H1 (cell line): ENCODE results near the gene SOX2. TPM values are rescaled to one million over a fixed set of nuclear protein-coding genes. Genes with fewer than 3 reads are reported as not detected.

Experiments
- CTCF ChIA-PET: fragments of 300-600 bp; sonication (Branson Sonifier 250); formaldehyde crosslinking; loops from one replicate; lab custom pipeline; 2021; ENCODE audit not compliant: partially characterized antibody; lab: Charles Lee
- POLR2A ChIA-PET: fragments of 300-600 bp; sonication (Branson Sonifier 250); formaldehyde crosslinking; loops from one replicate; lab custom pipeline; 2021; ENCODE audit warnings: inconsistent platforms; ENCODE audit not compliant: partially characterized antibody; lab: Charles Lee
- DNase-seq, 2 experiments: peaks; one replicate each; pipeline versions ENCODE4 v3.0.0 to v3.0.0-alpha.2; 2010 to 2022; ENCODE audit warnings: low spot score in 2 of 2, low read depth in 1 of 2, mixed read lengths in 1 of 2
- FAIRE-seq: peaks from 2 replicates; lab custom pipeline; 2011; peaks lifted over from hg19 to GRCh38; lab: Jason Lieb, UNC
- H2AFZ ChIP-seq: 2 replicates; pipeline ENCODE4 v1.8.1; 2012; ENCODE audit warnings: low read length, inconsistent platforms
- H2AK5ac ChIP-seq: 2 replicates; pipeline ENCODE4 v1.6.1; 2013; ENCODE audit warnings: low read depth, low read length
- H2BK120ac ChIP-seq: replicated peaks from 2 replicates; pipeline ENCODE3; 2013; ENCODE audit warnings: low read depth, low read length, inconsistent platforms
- H2BK12ac ChIP-seq: 2 replicates; pipeline ENCODE4 v1.6.1; 2013; ENCODE audit warnings: low read depth, low read length
- H2BK15ac ChIP-seq: 2 replicates; pipeline ENCODE4 v1.6.1; 2013; ENCODE audit warnings: low read length
- H2BK20ac ChIP-seq: 2 replicates; pipeline ENCODE4 v1.6.1; 2013; ENCODE audit warnings: low read length
- H2BK5ac ChIP-seq: 2 replicates; pipeline ENCODE4 v1.6.1; 2013; ENCODE audit warnings: low read depth, low read length
- H3K14ac ChIP-seq: 2 replicates; pipeline ENCODE4 v1.6.1; 2013; ENCODE audit warnings: inconsistent platforms; ENCODE audit not compliant: insufficient read length
- H3K18ac ChIP-seq: 2 replicates; pipeline ENCODE4 v1.6.1; 2013; ENCODE audit warnings: low read length; ENCODE audit errors: extremely low read depth
- H3K23ac ChIP-seq: 2 replicates; pipeline ENCODE4 v1.6.1; 2013; ENCODE audit warnings: inconsistent platforms; ENCODE audit not compliant: insufficient read length
- H3K23me2 ChIP-seq: 2 replicates; pipeline ENCODE4 v1.6.1; 2013; ENCODE audit warnings: low read depth, low read length
- H3K27ac ChIP-seq: 2 replicates; pipeline ENCODE4 v1.6.1; 2011; ENCODE audit warnings: low read depth, low read length, inconsistent platforms
- H3K27me3 ChIP-seq, 4 experiments: replicated peaks in 1 of 4; 1 replicate in 1 of 4; 2 replicates in 3 of 4; pipeline versions ENCODE4 v1.6.1 to v1.8.1; 2011 to 2013; ENCODE audit warnings: low read length in 3 of 4, mild to moderate bottlenecking in 3 of 4, inconsistent platforms in 2 of 4, mixed read lengths in 2 of 4, moderate library complexity in 1 of 4; ENCODE audit not compliant: control insufficient read depth in 3 of 4, insufficient read depth in 3 of 4; ENCODE audit errors: extremely low read depth in 1 of 4
- H3K36me3 ChIP-seq, 4 experiments: 2 replicates each; pipeline versions ENCODE4 v1.6.1 to v1.8.1; 2011 to 2013; ENCODE audit warnings: mild to moderate bottlenecking in 4 of 4, low read length in 3 of 4, moderate library complexity in 2 of 4, control low read depth in 1 of 4, inconsistent platforms in 1 of 4; ENCODE audit not compliant: insufficient read depth in 4 of 4, control insufficient read depth in 2 of 4
- H3K4ac ChIP-seq: replicated peaks from 2 replicates; pipeline ENCODE3; 2013; ENCODE audit warnings: low read length, low read depth, mixed read lengths, inconsistent platforms; ENCODE audit not compliant: insufficient read length
- H3K4me1 ChIP-seq, 4 experiments: replicated peaks in 1 of 4; 1 replicate in 1 of 4; 2 replicates in 3 of 4; pipeline versions ENCODE4 v1.6.1 to v1.8.1; 2011 to 2013; ENCODE audit warnings: low read length in 3 of 4, inconsistent platforms in 2 of 4, mixed read lengths in 1 of 4; ENCODE audit not compliant: insufficient read depth in 4 of 4, control insufficient read depth in 3 of 4
- H3K4me2 ChIP-seq, 2 experiments: 2 replicates each; pipeline versions ENCODE4 v1.6.1 to v1.8.1; 2011 to 2013; ENCODE audit warnings: low read depth in 2 of 2, low read length in 2 of 2, control low read depth in 1 of 2, inconsistent platforms in 1 of 2, mild to moderate bottlenecking in 1 of 2; ENCODE audit not compliant: insufficient read depth in 1 of 2
- H3K4me3 ChIP-seq, 4 experiments: fragments of 200-600, 300-600 bp in 1 of 4; sonication (generic), shearing (Covaris generic), sonication (Bioruptor Twin) in 1 of 4; 2 replicates each; pipeline versions ENCODE4 v1.5.1 to v1.8.1; 2011 to 2016; ENCODE audit warnings: low read length in 4 of 4, low read depth in 3 of 4, control low read depth in 2 of 4, inconsistent platforms in 2 of 4, mild to moderate bottlenecking in 2 of 4, mixed read lengths in 1 of 4, moderate library complexity in 1 of 4; ENCODE audit not compliant: insufficient read depth in 2 of 4; ENCODE audit errors: extremely low read depth in 1 of 4
- H3K56ac ChIP-seq: replicated peaks from 2 replicates; pipeline ENCODE3; 2013; ENCODE audit warnings: low read depth, mild to moderate bottlenecking, mixed read lengths, low read length, inconsistent platforms; ENCODE audit not compliant: insufficient read length
- H3K79me1 ChIP-seq: 2 replicates; pipeline ENCODE4 v1.6.1; 2013; ENCODE audit warnings: low read depth, low read length, control low read depth
- H3K79me2 ChIP-seq, 2 experiments: 2 replicates each; pipeline versions ENCODE4 v1.6.1 to v1.8.1; 2012 to 2013; ENCODE audit warnings: low read length in 2 of 2, mild to moderate bottlenecking in 2 of 2, inconsistent platforms in 1 of 2; ENCODE audit not compliant: insufficient read depth in 2 of 2, control insufficient read depth in 1 of 2
- H3K9ac ChIP-seq, 4 experiments: replicated peaks in 1 of 4; 1 replicate in 1 of 4; 2 replicates in 3 of 4; pipeline versions ENCODE4 v1.6.1 to v1.8.1; 2011 to 2013; ENCODE audit warnings: low read depth in 3 of 4, low read length in 3 of 4, control low read depth in 2 of 4, mild to moderate bottlenecking in 2 of 4, moderate library complexity in 2 of 4, inconsistent platforms in 1 of 4; ENCODE audit errors: extremely low read depth in 1 of 4
- H3K9me3 ChIP-seq, 2 experiments: 2 replicates each; pipeline versions ENCODE4 v1.6.1 to v1.8.1; 2012 to 2013; ENCODE audit warnings: mild to moderate bottlenecking in 2 of 2, moderate library complexity in 2 of 2, control low read depth in 1 of 2, inconsistent platforms in 1 of 2, low read depth in 1 of 2, low read length in 1 of 2, mixed read lengths in 1 of 2; ENCODE audit not compliant: insufficient read depth in 2 of 2
- H4K20me1 ChIP-seq, 2 experiments: replicated peaks in 1 of 2; 2 replicates each; pipeline versions ENCODE3 to v1.8.1; 2011 to 2013; ENCODE audit warnings: inconsistent platforms in 2 of 2, low read length in 2 of 2, mild to moderate bottlenecking in 1 of 2; ENCODE audit not compliant: insufficient read depth in 2 of 2, control insufficient read depth in 1 of 2
- H4K5ac ChIP-seq: 2 replicates; pipeline ENCODE4 v1.6.1; 2013; ENCODE audit warnings: low read length, low read depth, mixed read lengths, inconsistent platforms; ENCODE audit not compliant: insufficient read length
- H4K8ac ChIP-seq: 2 replicates; pipeline ENCODE4 v1.8.0; 2013; ENCODE audit warnings: mild to moderate bottlenecking, moderate library complexity, low read length, inconsistent platforms; ENCODE audit not compliant: insufficient read depth; ENCODE audit errors: extremely low read depth
- H4K91ac ChIP-seq: replicated peaks from 2 replicates; pipeline ENCODE3; 2013; ENCODE audit warnings: low read length, mixed read lengths, inconsistent platforms; ENCODE audit not compliant: insufficient read length
- CREB1 ChIP-seq: IDR thresholded peaks from 2 replicates; pipeline ENCODE4 v1.6.1; 2012; ENCODE audit warnings: inconsistent platforms
- WGBS, 2 experiments: shearing (Covaris generic) in 1 of 2; methylation state at CpG; one replicate each; pipeline versions ENCODE4 v1.1.6 to v1.1.7; 2013 to 2015; ENCODE audit warnings: low lambda C conversion rate in 2 of 2, mixed read lengths in 2 of 2, inconsistent platforms in 1 of 2, low coverage in 1 of 2, missing lambda C conversion rate in 1 of 2; ENCODE audit not compliant: insufficient replicate concordance in 2 of 2, insufficient coverage in 1 of 2, insufficient read length in 1 of 2; ENCODE audit errors: extremely low coverage in 1 of 2, missing lambda C conversion rate in 1 of 2; 5-methylcytosine and 5-hydroxymethylcytosine counted together
- polyA plus RNA-seq, 7 experiments: library from polyadenylated mRNA; depleted of rRNA in 3 of 7; stranded (reverse) in 5 of 7; unstranded in 2 of 7; fragments of >200 nt in 5 of 7; fragments of 200-250 nt in 2 of 7; gene quantifications; 1 replicate in 5 of 7; 2 replicates in 1 of 7; 4 replicates in 1 of 7; pipeline versions ENCODE4 v1.2.1 to v1.2.3, GENCODE V29; 2011 to 2013; ENCODE audit warnings: missing spikeins in 2 of 7, mixed read lengths in 2 of 7
- total RNA-seq: library from RNA; stranded (reverse); fragmentation: NEBNext Ultra II Directional; extraction: Animal tissue kit (Norgen Biotek cat#: 25700); gene quantifications from 2 replicates; pipeline ENCODE4 v1.2.1, GENCODE V29; 2021

The SOX2 gene
- total and polyA plus RNA-seq, 2 of the 8 experiments (the other 6 are each of a cell fraction or from before 2014, with no cell fraction given), result 149 to 247 TPM

- H2AFZ ChIP-seq, result no peak overlapping the region
- H3K27ac ChIP-seq, result no peak overlapping the region
- POLR2A ChIA-PET, result interaction anchor here (1.2 kb wide), 1 partner anchor 11 kb away, joined by 3 read pairs; no protein-coding TSS in a partner anchor
- no peak overlapping the region for H3K56ac ChIP-seq
- H3K36me3 ChIP-seq, result no peaks in the 10 kb centered on the region
- no peak overlapping the region for H2AK5ac ChIP-seq
- peaks cover 0 to 8% (median 6%) of the 10 kb centered on the region in 4 experiments; a peak in 2 of 7 replicates for H3K4me1 ChIP-seq
- no peak for TF ChIP-seq CREB1
- H2BK120ac ChIP-seq, result no peak overlapping the region
- CTCF ChIA-PET, result interaction anchor here (1.4 to 4.8 kb wide), 2 partner anchors 13 to 362 kb away, joined by 3 to 32 read pairs; no protein-coding TSS in a partner anchor
- H3K23ac ChIP-seq, result no peak overlapping the region
- no peak overlapping the region for H2BK15ac ChIP-seq
- H3K4ac ChIP-seq, result no peak overlapping the region
- no peak overlapping the region for H3K4me3 ChIP-seq
- no peak overlapping the region for H2BK5ac ChIP-seq
- no peaks in the 10 kb centered on the region; the same call in 1 of the 2 replicates for H3K23me2 ChIP-seq
- H3K4me2 ChIP-seq, result peak overlapping the region in 1 of 2 experiments; percentile 23; a peak in 1 of 4 replicates
- no peaks in the 10 kb centered on the region for H3K27me3 ChIP-seq
- WGBS, 2 experiments, result 64% methylated on average over 2 of the region's 2 CpGs; no CpG with 5 or more reads in 1 of the 2 experiments
- no peak overlapping the region for H2BK20ac ChIP-seq
- no peak overlapping the region; the same call in 1 of the 2 replicates for H2BK12ac ChIP-seq
- no peak overlapping the region for H3K9ac ChIP-seq
- no peak overlapping the region for H4K5ac ChIP-seq
- H4K91ac ChIP-seq, result no peak overlapping the region
- FAIRE-seq (no peak), DNase-seq (no peak)
- no peak overlapping the region for H3K18ac ChIP-seq
- no peaks in the 10 kb centered on the region for H3K79me1 ChIP-seq
- no peak overlapping the region for H4K8ac ChIP-seq
- no peak overlapping the region for H3K14ac ChIP-seq
- H3K79me2 ChIP-seq, result no peaks in the 10 kb centered on the region
- H3K9me3 ChIP-seq, result no peaks in the 10 kb centered on the region
- H4K20me1 ChIP-seq, result no peaks in the 10 kb centered on the region
These were observed 24.0 kb upstream of the SOX2 start for GRCh38 chr3:181687731-181688130.
